Progenitor cell of endocrine pancreas (in vitro differentiated cells): ENCODE data around the gene DUOX2. TPM values are rescaled to one million over a fixed set of nuclear protein-coding genes. Genes with fewer than 3 reads are reported as not detected.

ENCODE experiments used
- DNase-seq: peaks from one replicate; pipeline ENCODE4 v3.0.0; 2021; ENCODE audit warnings: low spot score; ENCODE audit not compliant: unreplicated experiment
- H3K27ac Mint-ChIP-seq: 2 replicates; pipeline ENCODE4 v1.8.0; 2021; ENCODE audit warnings: mild to moderate bottlenecking, moderate library complexity, mixed read lengths
- H3K27me3 Mint-ChIP-seq: 2 replicates; pipeline ENCODE4 v1.8.0; 2021; ENCODE audit warnings: mixed read lengths
- H3K36me3 Mint-ChIP-seq: 2 replicates; pipeline ENCODE4 v1.8.0; 2022; ENCODE audit warnings: mixed read lengths; ENCODE audit not compliant: insufficient read depth
- H3K4me1 Mint-ChIP-seq: 2 replicates; pipeline ENCODE4 v1.8.0; 2021; ENCODE audit warnings: low read depth, mixed read lengths
- H3K4me3 Mint-ChIP-seq: 2 replicates; pipeline ENCODE4 v1.8.0; 2021; ENCODE audit warnings: low read depth, mild to moderate bottlenecking, moderate library complexity, mixed read lengths
- H3K9me3 Mint-ChIP-seq: 2 replicates; pipeline ENCODE4 v1.8.0; 2021; ENCODE audit warnings: low read depth, mixed read lengths
- total RNA-seq: library from RNA; stranded (reverse); gene quantifications from 2 replicates; pipeline ENCODE4 v1.2.1, GENCODE V29; 2021
- TF ChIP-seq, protein P1 (sequence below): fragments of 200-600 bp; sonication (generic); IDR thresholded peaks from one replicate; pipeline ENCODE4 v1.5.0; 2021; ENCODE audit warnings: antibody characterized with exemption, mild to moderate bottlenecking; ENCODE audit not compliant: unreplicated experiment

DUOX2 gene
- total RNA-seq, 1 donor from 2014 or later = 0.53 TPM

DNA sequence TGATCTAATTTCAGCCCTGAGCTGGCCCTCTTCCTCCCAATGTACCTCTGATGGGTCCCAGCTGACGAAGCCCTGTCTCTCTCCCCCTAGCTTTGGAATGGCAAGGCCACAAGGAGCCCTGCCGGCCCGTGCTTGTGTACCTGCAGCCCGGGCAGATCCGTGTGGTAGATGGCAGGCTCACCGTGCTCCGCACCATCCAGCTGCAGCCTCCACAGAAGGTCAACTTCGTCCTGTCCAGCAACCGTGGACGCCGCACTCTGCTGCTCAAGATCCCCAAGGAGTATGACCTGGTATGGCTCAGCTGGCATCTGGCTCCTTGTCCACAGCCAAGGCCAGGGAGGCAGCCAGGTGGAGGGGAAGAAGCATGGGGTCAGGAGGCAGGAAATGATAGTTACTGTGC, 30.0 kb upstream of the DUOX2 start:
- TF ChIP-seq, protein P1, sequence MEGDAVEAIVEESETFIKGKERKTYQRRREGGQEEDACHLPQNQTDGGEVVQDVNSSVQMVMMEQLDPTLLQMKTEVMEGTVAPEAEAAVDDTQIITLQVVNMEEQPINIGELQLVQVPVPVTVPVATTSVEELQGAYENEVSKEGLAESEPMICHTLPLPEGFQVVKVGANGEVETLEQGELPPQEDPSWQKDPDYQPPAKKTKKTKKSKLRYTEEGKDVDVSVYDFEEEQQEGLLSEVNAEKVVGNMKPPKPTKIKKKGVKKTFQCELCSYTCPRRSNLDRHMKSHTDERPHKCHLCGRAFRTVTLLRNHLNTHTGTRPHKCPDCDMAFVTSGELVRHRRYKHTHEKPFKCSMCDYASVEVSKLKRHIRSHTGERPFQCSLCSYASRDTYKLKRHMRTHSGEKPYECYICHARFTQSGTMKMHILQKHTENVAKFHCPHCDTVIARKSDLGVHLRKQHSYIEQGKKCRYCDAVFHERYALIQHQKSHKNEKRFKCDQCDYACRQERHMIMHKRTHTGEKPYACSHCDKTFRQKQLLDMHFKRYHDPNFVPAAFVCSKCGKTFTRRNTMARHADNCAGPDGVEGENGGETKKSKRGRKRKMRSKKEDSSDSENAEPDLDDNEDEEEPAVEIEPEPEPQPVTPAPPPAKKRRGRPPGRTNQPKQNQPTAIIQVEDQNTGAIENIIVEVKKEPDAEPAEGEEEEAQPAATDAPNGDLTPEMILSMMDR = no peak
- DNase-seq = no peak
- Mint-ChIP-seq H3K36me3 (no peaks in the 10 kb centered on the region), H3K27me3 (peaks cover 22% of the 10 kb centered on the region), H3K9me3 (no peaks in the 10 kb centered on the region), H3K27ac (peak overlapping the region; percentile 59), H3K4me3 (no peak overlapping the region), H3K4me1 (peaks cover 2% of the 10 kb centered on the region)

DNA sequence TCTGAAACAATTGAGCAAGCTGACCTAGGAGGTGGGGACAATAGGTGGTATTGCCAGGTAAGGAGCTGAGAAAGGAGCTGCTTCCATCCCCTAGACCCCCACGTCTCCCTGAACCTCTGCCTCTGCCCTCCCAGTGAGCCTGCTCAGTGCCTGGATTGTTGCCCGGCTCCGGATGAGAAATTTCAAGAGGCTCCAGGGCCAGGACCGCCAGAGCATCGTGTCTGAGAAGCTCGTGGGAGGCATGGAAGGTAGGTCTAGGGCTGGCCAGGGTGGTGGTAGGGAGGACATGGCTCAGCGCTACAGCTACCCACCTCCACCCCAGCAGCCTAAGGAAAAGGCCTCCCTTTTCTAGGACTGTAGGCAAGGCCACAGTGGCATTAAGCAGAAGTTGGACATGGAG, 29.1 kb upstream of the DUOX2 start:
- H3K9me3 Mint-ChIP-seq = no peaks in the 10 kb centered on the region
- H3K36me3 Mint-ChIP-seq = no peaks in the 10 kb centered on the region
- H3K27ac Mint-ChIP-seq = no peak overlapping the region
- DNase-seq = no peak
- no peak overlapping the region for H3K4me3 Mint-ChIP-seq
- H3K27me3 Mint-ChIP-seq = peaks cover 22% of the 10 kb centered on the region
- TF ChIP-seq, protein P1 = no peak
- H3K4me1 Mint-ChIP-seq = no peaks in the 10 kb centered on the region

DNA sequence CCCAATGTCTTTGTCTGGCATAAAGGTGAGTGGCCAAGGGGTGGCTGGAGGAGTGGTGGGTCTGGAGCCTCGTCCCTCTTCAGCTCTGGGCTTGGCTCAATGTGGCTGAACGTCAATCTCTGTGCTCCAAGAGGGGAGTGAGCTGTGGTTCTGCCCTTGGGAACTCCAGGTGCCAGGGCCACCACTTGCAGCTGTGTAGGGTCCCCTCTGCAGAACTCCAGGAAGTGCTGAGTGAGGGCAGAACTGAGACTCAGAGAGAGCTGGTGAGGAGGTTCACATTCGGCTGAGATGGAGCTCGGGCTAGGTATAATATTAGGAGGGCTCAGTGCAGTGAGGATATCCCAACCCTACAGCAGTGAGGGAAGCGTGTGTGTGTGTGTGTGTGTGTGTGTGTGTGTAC, 27.4 kb upstream of the DUOX2 start:
- no peaks in the 10 kb centered on the region for H3K9me3 Mint-ChIP-seq
- TF ChIP-seq, protein P1 = no peak
- DNase-seq = no peak
- H3K27me3 Mint-ChIP-seq = peaks cover 28% of the 10 kb centered on the region
- no peak overlapping the region for H3K27ac Mint-ChIP-seq
- no peak overlapping the region for H3K4me3 Mint-ChIP-seq
- no peaks in the 10 kb centered on the region for H3K36me3 Mint-ChIP-seq
- no peaks in the 10 kb centered on the region for H3K4me1 Mint-ChIP-seq

DNA sequence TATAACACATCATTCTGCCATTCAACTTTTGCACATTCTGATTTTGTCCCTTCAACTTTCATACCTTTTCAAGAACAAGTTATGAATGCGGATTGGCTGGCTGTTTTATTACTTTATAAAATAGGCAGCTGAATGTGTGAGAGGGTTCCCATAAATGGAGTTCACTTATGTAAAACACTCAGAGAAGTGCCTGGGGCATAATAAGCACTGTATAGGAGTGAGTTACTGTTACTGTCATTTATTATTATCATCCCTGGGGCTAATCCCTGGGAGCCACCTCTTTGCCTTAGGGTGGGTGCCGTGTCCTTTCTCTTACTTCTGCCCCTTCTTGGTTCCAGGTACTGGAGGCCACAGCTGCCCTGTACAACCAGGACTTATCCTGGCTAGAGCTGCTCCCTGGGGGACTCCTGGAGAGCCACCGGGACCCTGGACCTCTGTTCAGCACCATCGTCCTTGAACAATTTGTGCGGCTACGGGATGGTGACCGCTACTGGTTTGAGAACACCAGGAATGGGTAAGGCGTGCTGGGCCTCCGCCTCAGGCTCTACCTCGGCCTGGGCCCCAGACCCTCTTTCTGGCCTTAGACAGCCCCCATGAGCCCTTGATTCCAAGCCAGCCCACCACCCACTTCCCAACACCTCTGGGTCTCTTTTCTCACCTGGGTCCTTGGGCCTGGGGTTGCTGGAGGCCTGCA, 26.7 kb upstream of the DUOX2 start:
- H3K4me3 Mint-ChIP-seq = no peak overlapping the region
- H3K27ac Mint-ChIP-seq = no peak overlapping the region
- no peaks in the 10 kb centered on the region for H3K36me3 Mint-ChIP-seq
- no peaks in the 10 kb centered on the region for H3K4me1 Mint-ChIP-seq
- TF ChIP-seq, protein P1 = no peak
- DNase-seq = no peak
- H3K27me3 Mint-ChIP-seq = peaks cover 26% of the 10 kb centered on the region
- H3K9me3 Mint-ChIP-seq = no peaks in the 10 kb centered on the region

DNA sequence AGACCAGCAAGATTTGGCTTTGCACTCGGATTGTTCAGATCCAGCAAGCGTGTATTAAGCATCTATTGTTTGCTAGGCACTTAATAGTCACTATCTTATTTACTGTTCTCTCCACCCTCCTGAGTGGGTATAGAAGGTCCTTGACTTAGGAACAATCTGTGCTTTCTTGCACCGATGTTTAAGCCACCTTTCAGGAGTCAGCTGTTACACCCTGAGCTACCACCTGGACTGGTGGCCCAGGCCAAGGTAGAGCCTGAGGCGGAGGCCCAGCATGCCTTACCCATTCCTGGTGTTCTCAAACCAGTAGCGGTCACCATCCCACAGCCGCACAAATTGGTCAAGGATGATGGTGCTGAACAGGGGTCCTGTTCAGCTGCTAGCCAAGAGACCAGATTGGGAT, 25.8 kb upstream of the DUOX2 start:
- Mint-ChIP-seq H3K4me3 (no peak overlapping the region), H3K4me1 (no peaks in the 10 kb centered on the region), H3K27ac (no peak overlapping the region), H3K9me3 (no peaks in the 10 kb centered on the region), H3K27me3 (peaks cover 24% of the 10 kb centered on the region), H3K36me3 (no peaks in the 10 kb centered on the region)
- TF ChIP-seq, protein P1 = no peak
- DNase-seq = no peak
